Stimulated activated CD8-positive, alpha-beta memory T cell treated with anti-CD3 and anti-CD28 coated beads, Interleukin-4, amount 100 ng/mL, for 4 hours (primary cell): ENCODE results near the gene SNAPC1.
"Not testable (repeated sequence)": the region's sequence is repeated elsewhere in the genome, so short reads cannot be mapped to it uniquely, and the experiment has no call there.

Source experiments
- DNase-seq, 2 donors: peaks; one replicate each; pipeline ENCODE4 v3.0.0-alpha.2; 2020; ENCODE audit warnings: low read depth in 2 of 2, low spot score in 1 of 2

Gene SNAPC1

DNA sequence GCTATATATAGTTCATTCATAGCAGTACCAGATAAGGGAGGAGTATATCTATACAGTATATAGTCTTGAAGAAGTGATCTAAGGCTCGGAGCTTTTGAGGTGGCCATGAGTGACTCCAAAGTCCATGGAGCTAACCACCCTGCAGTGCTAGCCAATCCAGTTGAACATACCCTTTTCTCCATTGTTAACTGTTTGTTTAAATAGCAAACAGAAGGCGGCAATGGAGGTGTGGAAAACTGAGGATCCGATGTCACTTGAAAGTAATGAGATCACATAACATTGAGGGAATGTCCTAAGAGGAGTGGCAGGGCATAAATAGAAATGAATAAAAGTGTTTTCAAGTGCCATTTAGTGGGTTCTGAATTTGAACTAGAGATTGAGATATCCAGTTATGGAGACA is 12.4 kb upstream of the SNAPC1 start:
- no peak for DNase-seq

DNA sequence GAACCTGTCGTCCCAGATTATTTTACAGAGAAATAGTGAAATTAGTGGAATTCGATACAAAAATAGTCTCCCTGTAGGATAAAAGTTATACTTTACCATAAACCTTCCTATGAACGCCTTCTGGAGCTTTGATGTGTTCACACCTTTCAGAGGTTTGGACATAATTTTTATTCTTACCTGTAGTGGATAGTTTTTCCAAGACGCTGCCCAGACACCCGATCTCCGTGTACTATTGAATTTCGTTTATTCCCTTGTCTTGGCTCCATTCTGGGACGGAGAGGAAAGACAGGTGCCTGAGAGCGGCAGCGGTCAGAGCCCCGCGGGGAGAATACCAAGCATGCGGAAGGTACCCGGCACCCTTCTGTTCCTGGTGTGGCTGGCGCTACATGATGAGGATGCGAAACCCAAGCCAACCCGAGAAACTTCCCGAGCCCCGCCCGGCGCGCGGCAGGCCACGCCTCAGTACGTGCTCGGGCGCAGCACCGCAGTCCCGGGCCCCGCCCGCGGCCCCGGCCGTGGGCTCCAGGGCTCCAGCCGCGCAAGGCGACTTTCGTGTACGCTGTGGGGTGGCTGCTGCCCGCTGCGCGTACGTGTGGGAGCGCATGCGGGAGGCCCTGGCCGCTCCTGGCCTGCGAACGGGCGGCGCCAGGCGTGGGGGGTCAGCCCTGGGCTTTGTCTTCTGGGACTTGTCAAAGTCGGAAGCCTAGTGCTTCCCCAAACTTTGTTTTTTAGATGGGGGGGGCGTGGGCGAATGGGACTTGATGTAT is 11.3 kb upstream of the SNAPC1 start:
- peak; percentile 47 to 58 for DNase-seq

- no peak for DNase-seq
These were observed 10.7 kb upstream of the SNAPC1 start for GRCh38 chr14:61751475-61751989.

DNA sequence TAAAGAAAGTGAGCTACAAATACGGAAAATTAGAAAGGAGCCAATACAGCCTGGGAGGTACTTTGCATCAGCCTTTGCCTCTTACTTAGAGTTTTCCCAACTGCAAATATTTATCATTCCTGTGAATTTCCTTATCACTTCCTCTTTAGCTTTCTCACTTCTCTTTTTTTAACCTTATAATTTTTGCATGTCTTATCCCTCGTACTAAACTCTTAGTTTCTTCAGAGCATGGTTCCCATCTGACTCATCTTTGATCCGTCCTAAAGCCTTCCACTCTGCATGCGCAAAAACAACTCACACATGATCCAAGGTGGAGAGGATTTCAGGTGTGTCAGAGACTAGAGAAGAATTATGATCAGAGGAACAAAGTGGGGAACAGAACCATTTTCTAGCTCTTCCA is 9.6 kb upstream of the SNAPC1 start:
- DNase-seq = no peak

DNA sequence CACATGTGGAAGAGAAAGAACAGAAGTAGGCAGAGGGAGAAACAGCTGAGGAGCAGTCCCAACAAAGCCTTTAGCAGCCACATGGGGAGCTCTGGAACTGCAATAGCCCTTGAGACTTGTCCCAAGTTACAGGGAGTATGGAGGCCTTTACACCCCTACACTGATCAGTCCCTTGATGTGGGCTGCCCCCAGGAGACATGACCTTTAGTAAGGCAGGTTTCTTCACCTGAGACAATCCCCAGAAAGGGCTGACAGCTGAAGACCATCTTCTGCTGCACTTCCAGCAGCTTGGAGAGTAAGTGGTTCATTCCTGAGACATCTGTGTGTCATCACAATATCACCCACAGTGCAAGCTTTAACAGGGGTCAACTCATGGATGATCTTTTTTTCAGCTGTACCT is 8.6 kb upstream of the SNAPC1 start:
- no peak for DNase-seq

DNA sequence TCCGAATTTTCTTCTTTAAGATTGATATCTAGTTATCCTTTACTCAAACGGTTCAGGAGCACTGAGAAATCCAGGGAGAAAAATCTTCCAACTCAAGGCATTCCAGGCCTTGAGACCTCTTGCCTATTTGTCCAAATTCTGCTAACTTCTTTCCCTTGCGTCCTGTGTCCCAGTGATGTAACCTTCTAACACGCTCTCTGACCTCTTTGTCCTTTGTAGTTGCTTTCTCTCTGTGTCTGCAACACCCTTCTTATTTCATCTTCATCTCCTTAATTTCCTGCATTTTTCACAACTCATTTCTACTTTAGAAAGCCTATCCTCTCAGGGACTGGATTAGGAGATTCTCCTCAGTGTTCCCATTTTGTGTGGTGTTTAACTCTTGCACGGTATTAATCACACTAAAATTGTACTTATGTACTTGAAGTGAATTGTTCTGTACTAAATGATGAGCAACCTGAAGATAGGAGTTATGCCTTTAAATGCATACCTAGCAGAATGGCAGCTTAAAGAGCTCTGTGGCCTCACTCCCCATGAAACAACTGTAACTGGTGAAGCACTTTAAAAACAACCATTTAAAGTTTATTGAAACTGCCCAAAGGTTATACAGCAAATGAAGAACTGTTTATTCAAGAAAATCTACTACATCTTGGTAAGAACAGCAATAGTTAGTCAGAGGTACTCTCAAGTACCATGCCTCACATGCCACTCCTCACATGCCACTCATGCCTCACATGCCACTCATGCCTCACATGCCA is 7.4 kb upstream of the SNAPC1 start:
- DNase-seq = no peak

- DNase-seq = not testable (repeated sequence)
These were observed 6.9 kb upstream of the SNAPC1 start for GRCh38 chr14:61755382-61755742.

GRCh38 chr14:61756135-61756534 is 6.1 kb upstream of the SNAPC1 start:
- DNase-seq = no peak

DNA sequence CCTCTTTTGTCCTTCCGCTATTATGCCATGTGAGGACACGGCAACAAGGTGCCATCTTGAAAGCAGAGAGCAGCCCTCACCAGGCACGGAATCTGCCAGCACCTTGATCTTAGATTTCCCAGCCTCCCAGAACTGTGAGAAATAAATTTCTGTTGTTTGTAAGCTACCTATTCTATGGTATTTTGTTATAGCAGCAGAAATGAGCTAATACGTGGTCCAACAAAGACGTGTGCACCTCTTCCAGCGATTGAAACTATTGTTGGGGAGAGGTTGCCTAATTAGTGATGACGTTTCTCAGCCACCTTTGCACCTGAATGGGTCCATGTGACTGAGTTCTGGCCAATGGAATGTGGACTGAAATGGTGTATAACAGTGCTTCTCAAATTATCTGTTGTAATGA is 2.3 kb upstream of the SNAPC1 start:
- no peak for DNase-seq

GRCh38 chr14:61761557-61761956 is 663 bp upstream of the SNAPC1 start:
- no peak for DNase-seq

DNA sequence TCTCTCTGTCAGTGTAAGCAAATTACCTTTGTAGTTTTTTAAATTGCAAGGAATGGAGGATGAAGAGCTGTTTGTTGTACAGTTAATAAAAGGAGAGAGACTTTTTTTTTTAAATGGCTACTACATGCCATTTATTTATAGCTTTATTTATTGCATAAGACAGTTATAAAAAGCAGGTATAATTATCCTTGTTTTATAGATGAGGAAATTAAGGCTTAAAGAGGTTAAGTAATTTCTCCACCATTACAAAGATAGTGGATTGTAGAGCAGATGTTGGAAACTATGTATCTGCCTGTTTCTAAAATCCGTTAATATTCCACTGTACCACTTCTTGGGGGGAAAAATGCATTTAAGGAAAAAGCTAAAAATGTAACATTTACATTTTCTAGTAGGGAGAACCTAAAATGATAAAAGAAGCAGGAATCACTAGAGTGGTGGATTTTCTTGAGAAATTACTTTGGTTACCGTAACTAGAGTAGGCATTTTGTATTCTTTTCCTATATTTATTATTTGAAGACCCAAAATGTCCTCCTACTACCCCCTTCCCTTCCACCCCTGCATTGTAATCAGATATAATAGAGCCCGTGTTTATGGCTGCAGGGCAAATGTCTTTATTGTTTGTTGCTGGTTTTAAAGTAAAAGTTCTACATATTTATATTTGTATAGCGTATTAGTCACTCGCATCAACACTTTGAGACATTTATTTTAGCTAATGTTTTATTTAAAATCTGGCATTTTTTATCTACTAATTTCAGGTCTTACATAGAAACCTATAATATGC is 2.3 kb downstream of the SNAPC1 start:
- no peak for DNase-seq

DNA sequence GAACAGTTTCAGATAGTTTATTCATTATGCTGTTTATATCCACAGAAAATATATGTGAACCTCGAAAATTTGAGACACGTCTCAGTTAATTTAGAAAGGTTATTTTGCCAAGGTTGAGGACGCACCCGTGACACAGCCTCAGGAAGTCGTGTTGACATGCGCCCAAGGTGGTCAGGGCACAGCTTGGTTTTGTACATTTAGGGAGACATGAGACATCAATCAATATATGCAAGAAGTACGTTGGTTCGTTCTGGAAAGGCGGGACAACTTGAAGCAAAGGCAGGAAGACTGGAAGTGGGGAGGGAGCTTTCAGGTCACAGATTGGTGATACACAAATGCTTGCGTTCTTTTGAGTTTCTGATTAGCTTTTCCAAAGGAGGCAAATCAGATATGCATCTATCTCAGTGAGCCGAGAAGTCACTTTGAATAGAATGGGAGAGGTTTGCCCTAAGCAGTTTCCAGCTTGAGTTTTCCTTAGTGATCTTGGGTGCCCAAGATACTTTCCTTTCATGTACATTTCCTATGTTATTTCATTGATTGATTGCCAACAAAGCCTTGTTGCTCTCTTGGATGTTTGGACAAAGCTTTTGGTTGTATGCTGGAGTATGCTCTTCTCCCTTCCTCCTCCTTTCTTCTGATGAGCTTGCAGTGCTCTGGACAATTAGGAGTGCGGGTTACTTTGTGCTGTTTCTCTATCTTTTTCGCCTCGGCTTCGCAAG is 3.2 kb downstream of the SNAPC1 start:
- no peak for DNase-seq

DNA sequence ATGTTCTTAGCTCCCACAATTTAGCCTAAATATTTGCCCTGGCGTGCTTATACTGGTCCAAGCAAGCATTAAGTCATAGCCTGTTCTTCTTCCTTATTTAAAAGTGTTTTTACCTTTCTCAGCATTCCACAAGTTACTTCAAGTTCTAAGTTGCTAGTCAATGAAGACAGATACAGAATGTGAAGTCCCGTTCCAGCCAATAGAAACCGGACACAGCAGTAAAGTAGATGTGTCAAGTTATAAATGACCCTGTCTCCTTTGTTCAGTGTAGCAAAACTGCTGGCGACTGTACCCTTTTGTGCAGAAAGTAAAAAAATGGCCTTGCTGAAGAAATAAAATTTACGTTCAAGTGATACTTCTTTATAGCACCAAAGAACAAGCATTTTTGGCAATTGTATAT is 3.9 kb downstream of the SNAPC1 start:
- no peak for DNase-seq

GRCh38 chr14:61768240-61768639 is 6.0 kb downstream of the SNAPC1 start:
- DNase-seq = no peak

DNA sequence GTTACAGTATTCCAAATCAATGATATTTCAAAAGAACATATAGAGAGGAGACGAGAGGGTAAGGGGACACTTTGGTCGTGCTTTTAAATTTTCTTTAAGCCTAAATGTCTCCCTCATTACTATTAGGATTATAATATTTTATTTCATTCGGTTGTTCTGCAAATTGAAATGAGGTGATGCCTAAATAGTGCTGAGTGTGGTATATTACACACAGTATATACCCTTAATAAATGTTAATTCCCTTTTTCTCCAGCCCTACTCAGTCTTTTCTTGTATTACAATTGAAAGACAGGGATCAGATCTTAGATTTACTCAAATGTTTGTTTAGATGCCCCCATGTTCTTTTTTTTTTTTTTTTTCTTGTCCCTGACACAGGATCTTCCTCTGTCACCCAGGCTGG is 7.7 kb downstream of the SNAPC1 start:
- no peak for DNase-seq

GRCh38 chr14:61774861-61775260 is 12.6 kb downstream of the SNAPC1 start:
- DNase-seq = no peak

GRCh38 chr14:61780125-61780524 is 17.9 kb downstream of the SNAPC1 start:
- DNase-seq = no peak

- DNase-seq = no peak
These were observed 35.1 kb downstream of the SNAPC1 start for GRCh38 chr14:61797309-61797708.

DNA sequence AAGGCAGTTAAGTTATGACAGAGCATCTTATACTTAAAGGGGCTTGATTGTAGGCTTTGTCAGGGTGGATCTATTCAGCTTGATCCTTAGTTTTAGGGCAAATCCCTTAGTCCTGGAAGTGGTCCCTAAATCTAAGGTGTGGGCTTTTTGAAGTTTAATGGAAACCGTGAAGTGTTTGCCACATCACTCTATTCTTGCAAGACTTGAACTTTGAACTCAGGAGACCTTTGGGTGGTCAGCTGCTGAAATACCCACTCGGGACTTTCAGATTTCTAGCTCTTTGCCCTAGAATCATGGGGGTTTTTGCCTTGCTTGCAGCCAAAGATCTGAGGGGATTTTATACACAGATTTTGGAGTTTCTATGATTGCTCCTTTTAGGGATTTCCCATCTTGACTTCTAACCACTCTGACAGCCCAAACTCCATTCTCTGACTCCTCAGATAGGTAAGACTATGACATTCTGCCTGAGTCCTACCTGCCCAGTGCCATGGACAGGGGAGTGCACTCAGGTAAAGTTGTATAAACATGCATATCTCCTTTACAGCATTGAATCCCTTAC is 39.9 kb downstream of the SNAPC1 start:
- DNase-seq = no peak

DNA sequence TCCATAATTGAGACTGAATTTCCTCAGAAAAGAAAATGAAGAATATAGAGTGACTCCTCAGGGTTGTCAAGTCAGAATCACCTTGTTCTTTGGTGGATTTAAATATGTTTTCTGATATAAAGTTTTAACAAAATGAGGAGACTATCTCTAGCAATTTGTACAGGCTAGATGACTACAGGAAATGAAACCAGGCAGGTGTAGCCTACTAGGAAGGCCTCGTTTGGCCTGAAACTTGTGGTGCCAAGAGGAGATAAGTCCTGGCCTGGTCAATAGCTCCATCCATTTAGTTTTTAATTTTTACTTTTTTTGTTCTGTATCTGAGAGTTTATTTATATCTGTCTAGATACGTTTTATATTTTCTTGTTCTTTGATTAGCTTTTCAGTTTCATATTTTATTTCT is 41.5 kb downstream of the SNAPC1 start:
- DNase-seq = no peak

- DNase-seq = no peak
These were observed 43.2 kb downstream of the SNAPC1 start for GRCh38 chr14:61805451-61805850.
